GM23338 (cell line): ENCODE data around the gene RASA3. TPM values are rescaled to one million over a fixed set of nuclear protein-coding genes. Genes with fewer than 3 reads are reported as not detected.

Experiments used
- ATAC-seq: fragments of 200-7000 bp; cut with Tn5 transposase; 3 replicates; pipeline ENCODE4 v1.9.1; 2020
- DNase-seq: peaks from one replicate; pipeline ENCODE4 v3.0.0-alpha.2; 2015; ENCODE audit warnings: low spot score
- H2AFZ ChIP-seq: fragments of 200-600 bp; sonication (generic); 2 replicates; pipeline ENCODE4 v1.8.0; 2016; ENCODE audit warnings: antibody characterized with exemption, mild to moderate bottlenecking, moderate library complexity
- H3F3A ChIP-seq: fragments of 200-600 bp; sonication (generic); replicated peaks from 2 replicates; pipeline ENCODE4 v1.8.0; 2017; ENCODE audit warnings: antibody characterized with exemption, mixed run types, low read depth
- H3K27ac ChIP-seq: fragments of 200-600 bp; sonication (generic); 2 replicates; pipeline ENCODE4 v1.6.1; 2016; ENCODE audit warnings: low read depth
- H3K27me3 ChIP-seq: fragments of 200-600 bp; sonication (generic); 2 replicates; pipeline ENCODE4 v1.8.0; 2016; ENCODE audit warnings: mild to moderate bottlenecking, mixed run types, moderate library complexity; ENCODE audit not compliant: insufficient read depth
- H3K36me3 ChIP-seq: fragments of 200-600 bp; sonication (generic); 2 replicates; pipeline ENCODE4 v1.8.0; 2016; ENCODE audit warnings: mild to moderate bottlenecking; ENCODE audit not compliant: insufficient read depth
- H3K4me1 ChIP-seq: fragments of 200-600 bp; sonication (generic); 2 replicates; pipeline ENCODE4 v1.8.0; 2016; ENCODE audit warnings: mild to moderate bottlenecking, moderate library complexity; ENCODE audit not compliant: insufficient read depth
- H3K4me2 ChIP-seq: fragments of 200-600 bp; sonication (generic); 2 replicates; pipeline ENCODE4 v1.7.1; 2017; ENCODE audit warnings: mixed run types
- H3K4me3 ChIP-seq: fragments of 200-600 bp; sonication (generic); 2 replicates; pipeline ENCODE4 v1.6.1; 2016; ENCODE audit warnings: mixed run types
- H3K79me2 ChIP-seq: fragments of 200-600 bp; sonication (generic); replicated peaks from 2 replicates; pipeline ENCODE4 v1.8.0; 2017; ENCODE audit warnings: mild to moderate bottlenecking; ENCODE audit not compliant: insufficient read depth
- H3K9me2 ChIP-seq: fragments of 200-600 bp; sonication (generic); 2 replicates; pipeline ENCODE4 v1.8.0; 2017; ENCODE audit not compliant: insufficient read depth
- H4K20me1 ChIP-seq: fragments of 200-600 bp; sonication (generic); replicated peaks from 2 replicates; pipeline ENCODE4 v1.8.0; 2017; ENCODE audit warnings: mild to moderate bottlenecking; ENCODE audit not compliant: insufficient read depth
- H3K27ac Mint-ChIP-seq: 2 replicates; pipeline ENCODE4 v1.8.0; 2020; ENCODE audit warnings: inconsistent platforms, mild to moderate bottlenecking, moderate library complexity, mixed read lengths
- H3K27me3 Mint-ChIP-seq: 3 replicates; pipeline ENCODE4 v1.8.0; 2022; ENCODE audit warnings: low read depth, mild to moderate bottlenecking, moderate library complexity, mixed read lengths, inconsistent platforms; ENCODE audit not compliant: insufficient read depth, poor library complexity
- H3K36me3 Mint-ChIP-seq: 3 replicates; pipeline ENCODE4 v1.8.0; 2021; ENCODE audit warnings: low read depth, mild to moderate bottlenecking, inconsistent platforms, moderate library complexity, mixed read lengths
- H3K4me1 Mint-ChIP-seq: 3 replicates; pipeline ENCODE4 v1.8.0; 2020; ENCODE audit warnings: mild to moderate bottlenecking, inconsistent platforms, mixed read lengths
- H3K4me3 Mint-ChIP-seq: 3 replicates; pipeline ENCODE4 v1.8.0; 2021; ENCODE audit warnings: moderate library complexity, mild to moderate bottlenecking, inconsistent platforms, mixed read lengths
- H3K9me3 Mint-ChIP-seq: 3 replicates; pipeline ENCODE4 v1.8.0; 2020; ENCODE audit warnings: moderate library complexity, mild to moderate bottlenecking, inconsistent platforms, mixed read lengths
- CTCF ChIP-seq, 2 experiments: fragments of 200-600 bp in 1 of 2; sonication (generic) in 1 of 2; conservative IDR thresholded peaks; 2 replicates each; pipeline versions ENCODE4 v1.5.1 to v1.6.1; 2016 to 2017; ENCODE audit warnings: antibody characterized with exemption in 2 of 2, low read depth in 2 of 2, mild to moderate bottlenecking in 2 of 2, moderate library complexity in 1 of 2
- EZH2 ChIP-seq: fragments of 200-600 bp; sonication (generic); IDR thresholded peaks from one replicate; pipeline ENCODE4 v1.8.0; 2017; ENCODE audit warnings: antibody characterized with exemption, mild to moderate bottlenecking, low read depth; ENCODE audit not compliant: unreplicated experiment
- EZH2phosphoT487 ChIP-seq: fragments of 200-600 bp; sonication (generic); IDR thresholded peaks from one replicate; pipeline ENCODE4 v1.8.1; 2018; ENCODE audit warnings: antibody characterized with exemption; ENCODE audit not compliant: unreplicated experiment
- JUNB ChIP-seq: IDR thresholded peaks from one replicate; pipeline ENCODE4 v1.6.1; 2016; ENCODE audit warnings: antibody characterized with exemption; ENCODE audit not compliant: unreplicated experiment
- NANOG ChIP-seq: IDR thresholded peaks from 2 replicates; pipeline ENCODE4 v1.6.1; 2016; ENCODE audit warnings: antibody characterized with exemption, borderline replicate concordance
- REST ChIP-seq: IDR thresholded peaks from one replicate; pipeline ENCODE4 v1.6.1; 2018; ENCODE audit warnings: antibody characterized with exemption; ENCODE audit not compliant: unreplicated experiment
- STAT1 ChIP-seq: IDR thresholded peaks from one replicate; pipeline ENCODE4 v1.6.1; 2016; ENCODE audit warnings: antibody characterized with exemption; ENCODE audit not compliant: unreplicated experiment
- ZNF331 ChIP-seq: fragments of 250-450 bp; sonication (Bioruptor Pico); IDR thresholded peaks from 2 replicates; pipeline ENCODE4 v1.5.0; 2020; ENCODE audit warnings: low read depth, mild to moderate bottlenecking, moderate library complexity
- ZNF462 ChIP-seq: fragments of 250-450 bp; sonication (Bioruptor Pico); IDR thresholded peaks from 2 replicates; pipeline ENCODE4 v1.5.0; 2020; ENCODE audit warnings: mild to moderate bottlenecking, moderate library complexity
- polyA plus RNA-seq: library from polyadenylated mRNA; unstranded; fragments of >200 nt; fragmentation: Nextera tagmentation; extraction: Ambion mirVana; gene quantifications from 2 replicates; pipeline ENCODE4 v1.2.1, GENCODE V29; 2016
- total RNA-seq: library from RNA; depleted of rRNA; stranded (reverse); fragments of >200 nt; shearing (Covaris generic); gene quantifications from 2 replicates; pipeline ENCODE4 v1.2.3, GENCODE V29; 2014

The RASA3 gene
- total and polyA plus RNA-seq, 2 experiments from 2014 or later, result 11.2 to 20.7 TPM

- peaks cover 21% of the 10 kb centered on the region for H3K4me1 Mint-ChIP-seq
Observed at GRCh38 chr13:114045113-114045735, 87.2 kb downstream of the RASA3 start.

GRCh38 chr13:114044486-114044885 is 87.9 kb downstream of the RASA3 start:
- no peak overlapping the region for H3K27ac ChIP-seq
- TF ChIP-seq EZH2 (no peak), REST (no peak), NANOG (no peak), CTCF (conservative IDR thresholded peaks at IDR 0.05; ENCODE audit: low read depth in 2 of 2) (no peak), ZNF462 (CRISPR knock-in tag) (no peak), ZNF331 (CRISPR knock-in tag) (no peak), EZH2phosphoT487 (no peak), JUNB (no peak), STAT1 (no peak)

More at GRCh38 chr13:114045113-114045735, 87.2 kb downstream of the RASA3 start:
- H3K36me3 ChIP-seq, result no peaks in the 10 kb centered on the region
- H3F3A ChIP-seq, result no peaks in the 10 kb centered on the region
- H3K27me3 ChIP-seq, result no peaks in the 10 kb centered on the region
- no peaks in the 10 kb centered on the region; the same call in 1 of the 2 replicates for H4K20me1 ChIP-seq
- H3K27ac Mint-ChIP-seq, result peak overlapping the region; percentile 60; the same call in 1 of the 2 replicates
- no peak overlapping the region for H3K4me3 Mint-ChIP-seq
- no peak overlapping the region for H3K4me3 ChIP-seq
- H3K9me3 Mint-ChIP-seq, result no peaks in the 10 kb centered on the region; the same call in 1 of the 3 replicates
- DNase-seq, result no peak
- peaks cover 9% of the 10 kb centered on the region; the same call in 2 of the 3 replicates for H3K36me3 Mint-ChIP-seq
- no peaks in the 10 kb centered on the region for H3K9me2 ChIP-seq
- 0 out of 2 replicates have a peak, but pooled peaks cover 3% of the 10 kb centered on the region for H3K4me1 ChIP-seq
- peaks cover 17% of the 10 kb centered on the region for H3K27me3 Mint-ChIP-seq
- H3K79me2 ChIP-seq, result peaks cover 20% of the 10 kb centered on the region
- no peak for ATAC-seq
- H3K4me2 ChIP-seq, result no peak overlapping the region
- H2AFZ ChIP-seq, result no peak overlapping the region
- no peak for TF ChIP-seq EZH2phosphoT487
- H3K27ac ChIP-seq, result no peak overlapping the region

More at GRCh38 chr13:114044486-114044885, 87.9 kb downstream of the RASA3 start:
- peaks cover 24% of the 10 kb centered on the region for H3K4me1 Mint-ChIP-seq
- H3K4me3 ChIP-seq, result no peak overlapping the region
- no peaks in the 10 kb centered on the region; the same call in 1 of the 3 replicates for H3K9me3 Mint-ChIP-seq
- H3K27me3 Mint-ChIP-seq, result peaks cover 15% of the 10 kb centered on the region
- H3K4me2 ChIP-seq, result no peak overlapping the region
- no peak overlapping the region for H2AFZ ChIP-seq
- H3K27ac Mint-ChIP-seq, result 0 out of 2 replicates have a peak overlapping the region, but pooled peaks have one; percentile 24
- peaks cover 9% of the 10 kb centered on the region; the same call in 2 of the 3 replicates for H3K36me3 Mint-ChIP-seq
- H3K9me2 ChIP-seq, result no peaks in the 10 kb centered on the region
- H3K4me1 ChIP-seq, result 0 out of 2 replicates have a peak, but pooled peaks cover 3% of the 10 kb centered on the region
- no peaks in the 10 kb centered on the region for H3F3A ChIP-seq
- no peaks in the 10 kb centered on the region for H3K27me3 ChIP-seq
- ATAC-seq (no peak), DNase-seq (no peak)
- H4K20me1 ChIP-seq, result no peaks in the 10 kb centered on the region; the same call in 1 of the 2 replicates
- H3K79me2 ChIP-seq, result peaks cover 20% of the 10 kb centered on the region
- no peak overlapping the region for H3K4me3 Mint-ChIP-seq
- no peaks in the 10 kb centered on the region for H3K36me3 ChIP-seq
